Prostate gland (tissue), 2 donors: Measurements from ENCODE around the gene TBC1D2.
A peak's percentile ranks its signal among the peaks of the same experiment; 100 is the strongest.

Experiments
- CTCF ChIP-seq, 4 experiments: fragments of 200-600 bp in 2 of 4; fragments of 450-650 bp in 2 of 4; sonication (generic) in 2 of 4; IDR thresholded peaks; 1 replicate in 3 of 4; 2 replicates in 1 of 4; pipeline ENCODE4 v1.5.1; 2016 to 2019; ENCODE audit warnings: antibody characterized with exemption in 4 of 4, mild to moderate bottlenecking in 2 of 4, moderate library complexity in 2 of 4
- POLR2A ChIP-seq: fragments of 450-650 bp; IDR thresholded peaks from one replicate; pipeline ENCODE4 v1.6.1; 2016; ENCODE audit warnings: antibody characterized with exemption, mild to moderate bottlenecking
- POLR2AphosphoS5 ChIP-seq: sonication (generic); formaldehyde crosslinking; IDR thresholded peaks from one replicate; pipeline ENCODE4 v1.6.1; 2017; ENCODE audit warnings: antibody characterized with exemption

GRCh38 chr9:98162613-98163012, 92.8 kb downstream of the TBC1D2 start:
- no peak for TF ChIP-seq POLR2A
- no peak for TF ChIP-seq CTCF (IDR thresholded peaks at IDR 0.05)
- TF ChIP-seq POLR2AphosphoS5, result peak; percentile 64
